ENCODE data around the gene RHOF.

RHOF gene

DNA sequence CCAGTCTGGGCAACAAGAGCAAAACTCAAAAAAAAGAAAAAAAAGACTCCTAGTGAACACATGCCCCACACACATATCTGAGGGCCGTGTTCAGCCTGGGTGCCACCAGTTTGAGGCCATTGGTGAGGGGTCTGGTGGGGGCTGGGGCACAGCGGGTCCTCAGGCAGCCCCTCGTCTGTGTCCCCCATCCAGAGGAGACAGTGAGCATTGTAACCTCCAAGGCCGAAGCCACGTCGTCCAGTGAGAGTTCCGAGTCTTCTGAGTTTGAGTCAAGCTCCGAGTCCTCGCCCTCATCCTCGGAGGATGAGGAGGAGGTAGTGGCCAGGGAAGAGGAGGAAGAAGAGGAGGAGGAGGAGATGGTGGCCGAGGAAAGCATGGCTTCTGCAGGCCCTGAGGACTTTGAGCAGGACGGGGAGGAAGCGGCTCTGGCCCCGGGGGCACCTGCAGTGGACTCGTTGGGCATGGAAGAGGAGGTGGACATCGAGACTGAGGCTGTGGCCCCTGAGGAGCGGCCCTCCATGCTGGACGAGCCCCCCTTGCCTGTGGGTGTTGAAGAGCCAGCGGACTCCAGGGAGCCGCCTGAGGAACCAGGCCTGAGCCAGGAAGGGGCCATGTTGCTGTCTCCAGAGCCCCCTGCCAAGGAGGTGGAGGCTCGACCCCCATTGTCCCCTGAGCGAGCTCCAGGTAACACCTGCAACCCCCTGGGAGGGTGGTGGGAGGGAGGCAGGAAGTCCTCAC lies 25.9 kb upstream of the RHOF start:
- DNase-seq (ENCODE audit: low read depth) = no peak

DNA sequence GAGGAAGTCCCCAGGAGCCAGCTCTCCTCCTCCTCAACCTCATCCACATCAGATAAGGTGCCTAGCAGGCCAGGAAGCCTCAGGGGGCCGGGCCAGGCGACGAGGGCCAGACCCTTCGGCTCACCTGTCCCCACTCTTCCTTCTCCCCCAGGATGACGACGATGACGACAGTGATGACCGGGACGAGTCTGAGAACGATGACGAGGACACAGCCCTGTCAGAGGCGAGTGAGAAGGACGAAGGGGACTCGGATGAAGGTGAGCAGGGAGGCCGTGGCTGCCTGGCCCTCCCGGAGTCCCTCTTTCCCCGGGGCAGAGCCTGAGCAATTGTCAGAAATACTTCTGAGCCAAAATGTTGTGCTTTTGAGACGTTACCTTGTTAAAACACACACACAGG lies 24.2 kb upstream of the RHOF start:
- DNase-seq (ENCODE audit: low read depth) = no peak

- no peak for DNase-seq (ENCODE audit: low read depth)
Observed at GRCh38 chr12:121816925-121817647, 23.6 kb upstream of the RHOF start.

GRCh38 chr12:121815263-121815662 lies 21.8 kb upstream of the RHOF start:
- no peak for DNase-seq (ENCODE audit: low read depth)

- no peak for DNase-seq (ENCODE audit: low read depth)
Observed at GRCh38 chr12:121814429-121815119, 21.1 kb upstream of the RHOF start.

- no peak for DNase-seq (ENCODE audit: low read depth)
Observed at GRCh38 chr12:121813951-121814350, 20.5 kb upstream of the RHOF start.

DNA sequence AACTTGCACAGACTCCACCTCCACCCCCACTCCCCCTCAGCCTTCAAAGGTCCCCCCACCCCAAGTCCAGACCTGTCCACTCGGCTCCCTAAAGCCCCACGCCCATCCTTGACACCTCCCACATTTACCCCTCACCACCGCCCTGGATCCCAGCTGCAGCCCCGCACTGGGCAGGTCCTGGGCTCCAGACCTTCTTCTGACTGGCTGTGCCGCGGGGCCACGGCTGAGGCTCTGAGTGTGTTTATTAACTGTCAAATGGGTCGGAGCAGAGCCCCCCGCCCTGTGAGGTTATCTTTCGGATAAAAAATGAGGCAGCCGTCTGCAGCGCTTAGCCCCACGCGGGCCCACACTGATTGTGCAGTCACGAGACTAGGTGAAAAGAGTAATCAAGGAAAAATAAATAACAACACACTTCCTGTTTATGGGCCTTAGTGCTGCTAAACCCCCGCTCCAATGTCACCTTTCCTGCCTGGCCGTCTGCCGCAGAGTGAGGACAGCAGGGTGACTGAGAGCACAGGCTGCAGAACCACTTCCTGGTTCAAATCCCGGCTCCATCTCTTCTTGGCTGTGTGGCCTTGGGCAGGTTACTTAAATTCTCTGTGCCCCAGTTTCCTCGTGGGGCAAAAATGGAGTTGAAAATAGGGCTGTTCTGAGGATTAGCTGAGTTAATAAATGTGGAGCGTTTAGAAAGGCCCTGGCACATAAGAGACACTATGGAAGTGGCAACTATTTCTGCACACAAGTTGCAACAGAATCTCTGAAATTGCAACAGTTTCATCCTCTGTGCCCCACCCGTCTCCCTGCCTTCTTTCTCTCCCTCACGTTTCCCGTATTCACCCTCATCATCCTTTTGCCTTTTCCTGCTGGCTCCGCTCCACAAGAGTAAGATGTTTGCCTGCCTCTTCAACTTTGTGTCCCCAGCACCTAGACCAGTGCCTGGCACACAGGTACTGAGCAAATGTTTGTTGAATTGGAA lies 19.7 kb upstream of the RHOF start:
- DNase-seq (ENCODE audit: low read depth) = no peak

- DNase-seq (ENCODE audit: low read depth) = no peak
Observed at GRCh38 chr12:121812320-121812871, 18.9 kb upstream of the RHOF start.

- no peak for DNase-seq (ENCODE audit: low read depth)
Observed at GRCh38 chr12:121811434-121812319, 18.2 kb upstream of the RHOF start.

GRCh38 chr12:121810833-121811433 lies 17.4 kb upstream of the RHOF start:
- no peak for DNase-seq (ENCODE audit: low read depth)

DNA sequence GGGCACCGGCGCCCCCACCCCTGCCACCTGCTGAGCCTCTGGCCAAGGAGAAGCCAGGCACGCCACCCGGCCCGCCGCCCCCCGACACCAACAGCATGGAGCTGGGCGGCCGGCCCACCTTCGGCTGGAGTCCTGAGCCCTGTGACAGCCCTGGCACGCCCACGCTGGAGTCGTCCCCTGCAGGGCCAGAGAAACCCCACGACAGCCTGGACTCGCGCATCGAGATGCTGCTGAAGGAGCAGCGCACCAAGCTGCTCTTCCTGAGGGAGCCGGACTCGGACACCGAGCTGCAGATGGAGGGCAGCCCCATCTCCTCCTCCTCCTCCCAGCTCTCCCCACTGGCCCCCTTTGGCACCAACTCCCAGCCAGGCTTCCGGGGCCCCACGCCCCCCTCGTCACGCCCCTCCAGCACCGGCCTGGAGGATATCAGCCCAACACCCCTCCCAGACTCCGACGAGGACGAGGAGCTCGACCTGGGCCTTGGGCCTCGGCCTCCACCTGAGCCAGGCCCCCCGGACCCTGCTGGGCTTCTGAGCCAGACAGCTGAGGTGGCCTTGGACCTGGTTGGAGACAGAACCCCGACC lies 16.8 kb upstream of the RHOF start:
- DNase-seq (ENCODE audit: low read depth) = no peak

GRCh38 chr12:121809712-121810116 lies 16.2 kb upstream of the RHOF start:
- no peak for DNase-seq (ENCODE audit: low read depth)

DNA sequence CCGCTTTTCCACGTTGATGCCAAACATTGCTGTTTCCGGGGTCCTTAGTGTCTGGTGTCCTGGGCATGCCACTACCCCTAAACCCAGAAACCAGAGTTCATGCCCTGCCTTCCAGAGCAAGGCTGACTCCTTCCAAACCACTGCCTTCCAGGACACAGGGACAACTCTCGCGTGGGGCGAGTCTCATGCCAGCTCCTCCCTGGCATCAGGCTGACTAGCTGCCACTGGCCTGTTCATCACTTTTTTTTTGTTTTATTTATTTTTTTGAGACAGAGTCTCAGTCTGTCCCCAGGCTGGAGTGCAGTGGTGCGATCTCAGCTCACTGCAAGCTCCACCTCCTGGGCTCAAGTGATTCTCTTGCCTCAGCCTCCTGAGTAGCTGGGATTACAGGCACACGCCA lies 15.1 kb upstream of the RHOF start:
- no peak for DNase-seq (ENCODE audit: low read depth)

DNA sequence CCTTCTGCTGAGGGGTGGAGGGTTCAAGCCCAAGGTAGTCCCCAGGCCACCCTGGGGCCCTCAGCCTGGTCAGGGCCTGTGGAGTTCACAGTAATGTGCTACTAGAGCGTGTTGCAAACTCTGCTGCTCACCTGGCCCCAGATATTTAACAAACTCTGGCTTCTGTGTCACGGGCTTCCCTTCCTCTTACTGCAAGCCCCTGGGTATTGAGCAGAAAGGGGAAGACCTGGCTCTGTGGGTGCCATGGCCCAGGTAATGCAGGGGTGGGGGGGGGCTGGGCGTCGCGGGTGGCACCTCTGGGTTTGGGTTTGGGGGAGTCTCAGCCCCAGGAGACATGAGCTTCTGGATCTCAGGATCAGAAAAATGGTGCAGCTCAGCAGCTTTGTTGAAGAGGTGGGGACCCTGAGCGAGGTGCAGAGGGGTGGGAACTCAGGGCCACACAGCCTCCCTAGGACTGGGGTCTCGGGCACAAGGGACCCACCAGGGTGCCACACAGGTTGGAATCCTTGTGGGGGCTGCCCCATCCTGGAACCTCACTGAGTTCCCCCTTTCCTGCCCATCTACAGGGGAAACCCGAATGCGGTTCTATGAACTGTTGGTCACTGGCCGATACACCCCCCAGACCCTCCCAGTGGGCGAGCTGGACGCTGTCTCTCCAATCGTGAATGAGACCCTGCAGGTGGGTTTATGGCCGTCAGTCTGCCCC lies 14.3 kb upstream of the RHOF start:
- DNase-seq (ENCODE audit: low read depth) = no peak

DNA sequence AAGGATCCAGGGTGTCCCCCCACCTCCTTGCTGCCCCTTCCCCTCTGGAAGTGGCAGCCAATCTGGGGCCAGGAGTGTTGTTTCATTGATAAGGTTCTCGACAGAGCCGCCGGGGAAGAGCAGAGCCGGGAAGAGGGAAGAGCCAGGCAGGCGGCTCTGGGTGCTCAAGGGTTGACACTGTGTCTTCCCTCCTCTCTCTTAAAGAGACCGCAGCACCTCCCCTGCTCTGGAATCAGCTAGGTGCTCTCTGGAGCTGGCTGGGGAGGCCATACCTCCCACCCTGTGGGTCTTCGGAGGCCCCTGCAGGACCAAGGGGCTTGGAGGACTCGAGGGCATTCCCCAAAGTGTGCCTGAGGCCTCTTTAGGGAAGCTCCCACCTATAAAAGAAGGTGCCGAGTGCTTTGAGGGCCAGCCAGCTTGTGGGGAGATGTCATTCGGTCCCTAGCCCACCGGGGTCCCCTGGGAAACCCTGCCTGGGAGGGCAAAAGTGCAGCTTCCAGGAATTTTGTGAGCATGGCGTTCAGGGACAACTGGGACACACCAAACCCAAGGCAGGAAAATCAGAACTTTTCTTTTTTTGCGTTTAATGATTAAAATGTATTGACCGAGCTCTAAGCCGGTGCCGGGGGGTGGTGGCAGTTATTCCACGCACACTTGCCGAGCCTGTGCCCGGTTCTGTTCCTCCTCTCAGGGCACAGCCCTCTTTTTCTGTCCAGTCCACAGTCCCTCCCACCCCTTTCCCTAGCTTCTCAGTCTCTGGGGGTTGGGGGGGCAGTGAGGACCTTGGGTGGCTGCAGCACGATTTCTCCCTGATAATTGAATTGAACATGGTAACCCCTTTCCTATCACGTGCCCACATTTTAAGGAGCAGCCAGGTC lies 13.3 kb upstream of the RHOF start:
- DNase-seq (ENCODE audit: low read depth) = no peak

GRCh38 chr12:121806009-121806545 lies 12.6 kb upstream of the RHOF start:
- DNase-seq (ENCODE audit: low read depth) = no peak

DNA sequence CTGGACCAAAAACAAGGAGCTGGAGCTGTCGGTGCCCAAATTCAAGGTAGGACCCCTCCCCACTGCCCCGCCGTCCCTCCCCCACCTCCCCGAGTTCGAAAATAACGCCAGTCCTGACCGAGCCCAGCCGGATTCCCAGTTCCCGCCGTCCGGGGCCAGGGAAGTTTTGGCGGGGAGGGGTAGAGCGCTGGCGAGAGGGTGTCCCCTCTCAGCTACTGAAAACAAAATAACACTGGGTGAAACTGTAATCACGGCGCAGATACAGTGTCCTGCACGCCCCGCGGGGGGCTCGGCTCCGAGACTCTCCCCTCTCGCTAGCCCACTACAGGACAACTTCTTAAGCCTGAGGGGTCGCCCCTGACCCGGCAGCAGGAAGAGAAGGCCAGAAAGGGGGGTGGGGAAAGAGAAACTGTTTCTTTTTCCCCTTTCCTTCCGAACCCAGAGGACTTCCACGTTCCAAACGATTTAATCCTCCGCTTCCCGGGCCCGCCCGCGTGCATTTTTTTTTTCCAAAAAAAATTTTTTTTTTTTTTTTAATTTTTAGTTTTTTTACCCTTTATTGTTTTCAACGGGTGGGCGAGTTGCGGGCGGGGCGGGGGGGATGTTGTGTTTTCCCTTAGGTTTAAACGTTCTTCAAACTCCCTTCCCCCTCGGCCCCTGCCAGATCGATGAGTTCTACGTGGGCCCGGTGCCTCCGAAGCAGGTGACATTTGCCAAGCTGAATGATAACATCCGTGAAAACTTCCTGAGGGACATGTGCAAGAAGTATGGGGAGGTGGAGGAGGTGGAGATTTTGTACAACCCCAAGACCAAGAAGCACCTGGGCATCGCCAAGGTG lies 11.9 kb upstream of the RHOF start:
- no peak for DNase-seq (ENCODE audit: low read depth)
